K562 (cell line): ENCODE data around the gene TCF7. TPM values are rescaled to one million over a fixed set of nuclear protein-coding genes. Genes with fewer than 3 reads are reported as not detected.

Experiments used
- ATAC-seq: fragments of 200-7000 bp; cut with Tn5 transposase; 3 replicates; pipeline ENCODE4 v1.9.1; 2020; ENCODE audit warnings: moderate library complexity
- BruUV-seq: library from RNA; stranded (reverse); fragments of 400-500 nt; replicated peaks from 2 replicates; lab custom pipeline; 2021; lab: Mats Ljungman, UMichigan
- CTCF ChIA-PET: fragments of 300-600 bp; formaldehyde crosslinking; extraction: SDS; loops from one replicate; lab custom pipeline; 2021; ENCODE audit warnings: low intra/inter-chr PET ratio; lab: Yijun Ruan, JAX
- POLR2A ChIA-PET: fragments of 300-600, 350-650 bp; sonication (Branson Sonifier 250); formaldehyde crosslinking; extraction: SDS; loops from one replicate; lab custom pipeline; 2021; ENCODE audit warnings: antibody characterized with exemption, inconsistent platforms; lab: Yijun Ruan, JAX
- DNase-seq, 4 experiments: peaks; one replicate each; pipeline versions ENCODE4 v3.0.0 to v3.0.0-alpha.2; 2011 to 2018; ENCODE audit warnings: low spot score in 3 of 4, mixed read lengths in 3 of 4; ENCODE audit errors: extremely low read depth in 1 of 4
- FAIRE-seq: peaks from 2 replicates; lab custom pipeline; 2011; peaks lifted over from hg19 to GRCh38; lab: Jason Lieb, UNC
- H2AFZ ChIP-seq: 2 replicates; pipeline ENCODE4 v1.6.0; 2011; ENCODE audit warnings: low read depth, low read length, control low read depth, inconsistent platforms
- H3K27ac ChIP-seq: fragments of 200-600 bp; 3 replicates; pipeline ENCODE4 v1.8.0; 2011; ENCODE audit warnings: low read depth, mild to moderate bottlenecking, control low read depth, inconsistent platforms, low read length, moderate library complexity, mixed read lengths; ENCODE audit errors: extremely low read depth
- H3K27me3 ChIP-seq, 2 experiments: fragments of 300-600 bp in 1 of 2; 2 replicates in 1 of 2; 3 replicates in 1 of 2; pipeline versions ENCODE4 v1.6.0 to v1.8.0; 2011; ENCODE audit warnings: inconsistent platforms in 2 of 2, low read length in 2 of 2, mild to moderate bottlenecking in 1 of 2, mixed read lengths in 1 of 2, moderate library complexity in 1 of 2; ENCODE audit not compliant: control insufficient read depth in 2 of 2, insufficient read depth in 2 of 2
- H3K36me3 ChIP-seq: fragments of 300-600 bp; 3 replicates; pipeline ENCODE4 v1.8.0; 2011; ENCODE audit warnings: mild to moderate bottlenecking, low read length, inconsistent platforms; ENCODE audit not compliant: control insufficient read depth, insufficient read depth
- H3K4me1 ChIP-seq, 2 experiments: fragments of 200-600 bp in 1 of 2; replicated peaks in 1 of 2; 2 replicates in 1 of 2; 3 replicates in 1 of 2; pipeline versions ENCODE4 v1.5.1 to v1.8.0; 2011; ENCODE audit warnings: inconsistent platforms in 2 of 2, low read length in 2 of 2, mild to moderate bottlenecking in 1 of 2, mixed read lengths in 1 of 2, moderate library complexity in 1 of 2; ENCODE audit not compliant: control insufficient read depth in 2 of 2, insufficient read depth in 2 of 2
- H3K4me2 ChIP-seq: 2 replicates; pipeline ENCODE4 v1.6.1; 2011; ENCODE audit warnings: low read length, control low read depth, inconsistent platforms, mixed read lengths; ENCODE audit not compliant: insufficient read depth
- H3K4me3 ChIP-seq: fragments of 200-600 bp; sonication (generic), shearing (Covaris generic); 2 replicates; pipeline ENCODE4 v1.5.1; 2016; ENCODE audit warnings: control low read depth, inconsistent platforms
- H3K79me2 ChIP-seq: fragments of 200-600 bp; 3 replicates; pipeline ENCODE4 v1.8.0; 2011; ENCODE audit warnings: low read length, inconsistent platforms; ENCODE audit not compliant: control insufficient read depth, insufficient read depth
- H3K9ac ChIP-seq, 2 experiments: 2 replicates each; pipeline versions ENCODE4 v1.6.0 to v1.6.1; 2011; ENCODE audit warnings: low read depth in 2 of 2, low read length in 2 of 2, control low read depth in 1 of 2, inconsistent platforms in 1 of 2, mild to moderate bottlenecking in 1 of 2, mixed read lengths in 1 of 2; ENCODE audit not compliant: insufficient read depth in 1 of 2
- H3K9me1 ChIP-seq: one replicate; pipeline ENCODE4 v1.6.0; 2011; ENCODE audit warnings: inconsistent platforms, mild to moderate bottlenecking, low read length, moderate library complexity; ENCODE audit not compliant: control insufficient read depth, insufficient read depth
- H3K9me3 ChIP-seq: replicated peaks from 2 replicates; pipeline ENCODE4 v1.5.1; 2011; ENCODE audit warnings: low read depth, low read length, inconsistent platforms; ENCODE audit not compliant: control insufficient read depth, insufficient read depth
- H4K20me1 ChIP-seq: replicated peaks from 2 replicates; pipeline ENCODE4 v1.6.1; 2011; ENCODE audit warnings: low read length, inconsistent platforms, mixed read lengths; ENCODE audit not compliant: control insufficient read depth, insufficient read depth
- CREB1 ChIP-seq, 2 experiments: sonication (generic) in 1 of 2; formaldehyde crosslinking in 1 of 2; IDR thresholded peaks; 2 replicates each; pipeline versions ENCODE4 v1.6.1 to v1.8.0; 2012 to 2022; ENCODE audit warnings: inconsistent platforms in 1 of 2, mild to moderate bottlenecking in 1 of 2, missing genetic modification reagents in 1 of 2, moderate library complexity in 1 of 2
- NUFIP1 ChIP-seq: fragments of 450-650 bp; IDR thresholded peaks from 2 replicates; pipeline ENCODE4 v1.6.1; 2018; ENCODE audit not compliant: partially characterized antibody
- SP2 ChIP-seq: IDR thresholded peaks from 2 replicates; pipeline ENCODE4 v1.6.1; 2011; ENCODE audit warnings: mild to moderate bottlenecking, low read depth, low read length, moderate library complexity; ENCODE audit not compliant: poor library complexity, severe bottlenecking; ENCODE audit errors: extremely low read depth
- whole genome bisulfite sequencing: fragments of 100-300 bp; shearing (Covaris generic); methylation state at CpG from one replicate; pipeline ENCODE4 v1.1.6; 2016; ENCODE audit warnings: low coverage, mixed read lengths; ENCODE audit not compliant: insufficient coverage; ENCODE audit errors: missing lambda C conversion rate; 5-methylcytosine and 5-hydroxymethylcytosine counted together
- in situ Hi-C: fragments of 300-500 bp; cut with MboI; formaldehyde crosslinking; loops from 4 replicates; pipeline ENCODE4 v1.15.0; 2018; ENCODE audit warnings: inconsistent platforms, mixed read lengths
- intact Hi-C: fragments of 100-400 bp; cut with micrococcal nuclease; formaldehyde crosslinking; loops from 2 replicates; pipeline ENCODE4 v1.14.2; 2022
- polyA plus RNA-seq, 8 experiments: library from polyadenylated mRNA; depleted of rRNA in 4 of 8; stranded (reverse) in 5 of 8; unstranded in 3 of 8; fragments of >200 nt; fragmentation: Nextera tagmentation in 2 of 8; fragmentation: Illumina TruSeq in 1 of 8; extraction: Ambion mirVana in 2 of 8; extraction: Trizol in 1 of 8; gene quantifications; 2 replicates each; pipeline versions ENCODE4 v1.2.1 to v1.2.3, GENCODE V29; 2011 to 2014; ENCODE audit warnings: inconsistent platforms in 1 of 8, missing spikeins in 1 of 8
- total RNA-seq, 7 experiments: library from RNA; depleted of rRNA in 6 of 7; stranded (reverse); fragments of >200 nt in 6 of 7; fragmentation: Illumina TruSeq in 2 of 7; extraction: Trizol in 2 of 7; gene quantifications; 2 replicates each; pipeline versions ENCODE4 v1.2.1 to v1.2.3, GENCODE V29; 2011 to 2021; ENCODE audit warnings: low replicate concordance in 1 of 7
- TF ChIP-seq, protein P1 (sequence below): fragments of 450-650 bp; IDR thresholded peaks from 2 replicates; pipeline ENCODE4 v1.6.1; 2018; ENCODE audit not compliant: partially characterized antibody

TCF7 gene
- total and polyA plus RNA-seq, 9 of the 15 experiments (the other 6 are each of a cell fraction or from before 2014, with no cell fraction given), result 1.6 to 14.9 (median 4.2) TPM

- 5% methylated on average over 8 of the region's 8 CpGs for WGBS
- Histone ChIP-seq H3K4me1 (peaks cover 0 to 10% of the 10 kb centered on the region in 2 experiments; a peak in 2 of 5 replicates), H3K27ac (no peak overlapping the region), H3K9me3 (no peaks in the 10 kb centered on the region), H3K4me2 (no peak overlapping the region), H3K9ac (no peak overlapping the region), H3K79me2 (no peaks in the 10 kb centered on the region), H3K27me3 (peaks cover 34 to 71% of the 10 kb centered on the region in 2 experiments)
- POLR2A ChIA-PET, result interaction anchor here (0.5 to 1.3 kb wide), 4 partner anchors 11 to 218 kb away, joined by 3 to 5 read pairs (median 3); no protein-coding TSS in a partner anchor
- no peak for TF ChIP-seq NUFIP1
- TF ChIP-seq, protein P1, sequence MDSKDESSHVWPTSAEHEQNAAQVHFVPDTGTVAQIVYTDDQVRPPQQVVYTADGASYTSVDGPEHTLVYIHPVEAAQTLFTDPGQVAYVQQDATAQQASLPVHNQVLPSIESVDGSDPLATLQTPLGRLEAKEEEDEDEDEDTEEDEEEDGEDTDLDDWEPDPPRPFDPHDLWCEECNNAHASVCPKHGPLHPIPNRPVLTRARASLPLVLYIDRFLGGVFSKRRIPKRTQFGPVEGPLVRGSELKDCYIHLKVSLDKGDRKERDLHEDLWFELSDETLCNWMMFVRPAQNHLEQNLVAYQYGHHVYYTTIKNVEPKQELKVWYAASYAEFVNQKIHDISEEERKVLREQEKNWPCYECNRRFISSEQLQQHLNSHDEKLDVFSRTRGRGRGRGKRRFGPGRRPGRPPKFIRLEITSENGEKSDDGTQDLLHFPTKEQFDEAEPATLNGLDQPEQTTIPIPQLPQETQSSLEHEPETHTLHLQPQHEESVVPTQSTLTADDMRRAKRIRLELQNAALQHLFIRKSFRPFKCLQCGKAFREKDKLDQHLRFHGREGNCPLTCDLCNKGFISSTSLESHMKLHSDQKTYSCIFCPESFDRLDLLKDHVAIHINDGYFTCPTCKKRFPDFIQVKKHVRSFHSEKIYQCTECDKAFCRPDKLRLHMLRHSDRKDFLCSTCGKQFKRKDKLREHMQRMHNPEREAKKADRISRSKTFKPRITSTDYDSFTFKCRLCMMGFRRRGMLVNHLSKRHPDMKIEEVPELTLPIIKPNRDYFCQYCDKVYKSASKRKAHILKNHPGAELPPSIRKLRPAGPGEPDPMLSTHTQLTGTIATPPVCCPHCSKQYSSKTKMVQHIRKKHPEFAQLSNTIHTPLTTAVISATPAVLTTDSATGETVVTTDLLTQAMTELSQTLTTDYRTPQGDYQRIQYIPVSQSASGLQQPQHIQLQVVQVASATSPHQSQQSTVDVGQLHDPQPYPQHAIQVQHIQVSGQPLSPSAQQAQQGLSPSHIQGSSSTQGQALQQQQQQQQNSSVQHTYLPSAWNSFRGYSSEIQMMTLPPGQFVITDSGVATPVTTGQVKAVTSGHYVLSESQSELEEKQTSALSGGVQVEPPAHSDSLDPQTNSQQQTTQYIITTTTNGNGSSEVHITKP, result peak; percentile 79
- no peak for TF ChIP-seq SP2
- no peak for TF ChIP-seq CREB1 (IDR thresholded peaks at IDR 0.05)
- no peak for TF ChIP-seq CREB1 (CRISPR knock-in tag; IDR thresholded peaks at IDR 0.05)
- TF ChIP-seq, all 486 proteins: peak for 1
- Histone ChIP-seq H4K20me1 (no peaks in the 10 kb centered on the region), H3K9me1 (no peaks in the 10 kb centered on the region), H2AFZ (no peak overlapping the region), H3K36me3 (no peaks in the 10 kb centered on the region), H3K4me3 (no peak overlapping the region)
- FAIRE-seq, result no peak
- intact Hi-C loops, result no loop called here
- DNase-seq, result no peak
- CTCF ChIA-PET, result no interaction called here
- in situ Hi-C loops, result no loop called here
- no peak for ATAC-seq
- BruUV-seq, result no TSS peak
Observed at GRCh38 chr5:134072471-134073210, 41.8 kb upstream of the TCF7 start.
